Uterus (tissue), 4 donors: ENCODE data around the gene ZNF75A. TPM values are rescaled to one million over a fixed set of nuclear protein-coding genes. Genes with fewer than 3 reads are reported as not detected.

ENCODE experiments used
- DNase-seq, 2 donors: peaks; one replicate each; pipeline ENCODE4 v3.0.0-alpha.2; 2019 to 2020
- H3K27ac ChIP-seq, 2 donors: fragments of 200-600 bp; sonication (generic); 1 replicate in 1 of 2; 2 replicates in 1 of 2; pipeline ENCODE4 v1.5.1; 2016 to 2018
- H3K27me3 ChIP-seq, 2 donors: fragments of 200-600 bp; sonication (generic); one replicate each; pipeline ENCODE4 v1.5.1; 2018 to 2019; ENCODE audit warnings: control low read depth in 1 of 2
- H3K36me3 ChIP-seq, 2 donors: fragments of 200-600 bp; sonication (generic); one replicate each; pipeline ENCODE4 v1.5.1; 2019; ENCODE audit warnings: control low read depth in 1 of 2
- H3K4me1 ChIP-seq, 2 donors: fragments of 200-600 bp; sonication (generic); one replicate each; pipeline ENCODE4 v1.5.1; 2018 to 2019; ENCODE audit warnings: control low read depth in 1 of 2
- H3K4me3 ChIP-seq, 2 donors: fragments of 200-600 bp; sonication (generic); 1 replicate in 1 of 2; 2 replicates in 1 of 2; pipeline ENCODE4 v1.5.1; 2018 to 2019; ENCODE audit warnings: mild to moderate bottlenecking in 1 of 2
- H3K9me3 ChIP-seq, 2 donors: fragments of 200-600 bp; sonication (generic); one replicate each; pipeline ENCODE4 v1.5.1; 2019; ENCODE audit warnings: control low read depth in 1 of 2
- POLR2A ChIP-seq, 2 donors: fragments of 450-650 bp; IDR thresholded peaks; one replicate each; pipeline ENCODE4 v1.6.1; 2016; ENCODE audit warnings: antibody characterized with exemption in 2 of 2, mild to moderate bottlenecking in 1 of 2, moderate library complexity in 1 of 2
- intact Hi-C: fragments of 100-400 bp; cut with DNase I; formaldehyde crosslinking; loops from one replicate; pipeline ENCODE4 v1.15.1; 2023; ENCODE audit warnings: low total_unique reads
- total RNA-seq, 4 donors: library from RNA; depleted of rRNA in 3 of 4; stranded (reverse); fragments of >200 nt in 3 of 4; gene quantifications; one replicate each; pipeline versions ENCODE4 v1.1.0 to v1.2.4, GENCODE V29; 2014 to 2023
- TF ChIP-seq, protein P1 (sequence below), 4 experiments: fragments of 200-600 bp in 2 of 4; fragments of 450-650 bp in 2 of 4; sonication (generic) in 2 of 4; IDR thresholded peaks; one replicate each; pipeline ENCODE4 v1.5.1; 2016 to 2019; ENCODE audit warnings: antibody characterized with exemption in 4 of 4, mild to moderate bottlenecking in 2 of 4, moderate library complexity in 1 of 4
- donor health status: DM: yes; HTN: yes; CAD: no.

The ZNF75A gene
- total RNA-seq: 10 to 100 TPM in 3 of 4 donors, 1 to 10 TPM in 1; 8.8 to 54.5 (median 30.9) TPM

GRCh38 chr16:3305109-3306068 is at the start of gene ZNF75A, which contains the start of gene TIGD7:
Gene ZNF75A (plus strand): TSS chr16:3305497. CDS start chr16:3308429, 2,932 bp downstream.
Gene TIGD7 (minus strand): TSS chr16:3305430. CDS start chr16:3300614, 4,816 bp downstream.
- Histone ChIP-seq H3K36me3 (no peaks in the 10 kb centered on the region), H3K4me3 (peak within 1 kb of the TSS; percentile 59 to 69), H3K9me3 (peaks cover 0 to 68% of the 10 kb centered on the region in 2 donors), H3K27ac (peak within 1 kb of the TSS; percentile 73 to 81), H3K27me3 (no peaks in the 10 kb centered on the region), H3K4me1 (no peaks in the 10 kb centered on the region)
- intact Hi-C loops: no loop called here
- TF ChIP-seq POLR2A (IDR thresholded peaks at IDR 0.05): peak; percentile 49 to 82
- TF ChIP-seq, protein P1, sequence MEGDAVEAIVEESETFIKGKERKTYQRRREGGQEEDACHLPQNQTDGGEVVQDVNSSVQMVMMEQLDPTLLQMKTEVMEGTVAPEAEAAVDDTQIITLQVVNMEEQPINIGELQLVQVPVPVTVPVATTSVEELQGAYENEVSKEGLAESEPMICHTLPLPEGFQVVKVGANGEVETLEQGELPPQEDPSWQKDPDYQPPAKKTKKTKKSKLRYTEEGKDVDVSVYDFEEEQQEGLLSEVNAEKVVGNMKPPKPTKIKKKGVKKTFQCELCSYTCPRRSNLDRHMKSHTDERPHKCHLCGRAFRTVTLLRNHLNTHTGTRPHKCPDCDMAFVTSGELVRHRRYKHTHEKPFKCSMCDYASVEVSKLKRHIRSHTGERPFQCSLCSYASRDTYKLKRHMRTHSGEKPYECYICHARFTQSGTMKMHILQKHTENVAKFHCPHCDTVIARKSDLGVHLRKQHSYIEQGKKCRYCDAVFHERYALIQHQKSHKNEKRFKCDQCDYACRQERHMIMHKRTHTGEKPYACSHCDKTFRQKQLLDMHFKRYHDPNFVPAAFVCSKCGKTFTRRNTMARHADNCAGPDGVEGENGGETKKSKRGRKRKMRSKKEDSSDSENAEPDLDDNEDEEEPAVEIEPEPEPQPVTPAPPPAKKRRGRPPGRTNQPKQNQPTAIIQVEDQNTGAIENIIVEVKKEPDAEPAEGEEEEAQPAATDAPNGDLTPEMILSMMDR (IDR thresholded peaks at IDR 0.05): peak in 1 of 4 experiments; percentile 17
- peak; percentile 71 to 83 for DNase-seq

GRCh38 chr16:3256146-3256865 is 49.0 kb upstream of the ZNF75A start, which contains the start of gene MEFV:
Gene MEFV (minus strand): TSS chr16:3256633. CDS start chr16:3256587, 46 bp downstream.
- DNase-seq: no peak
- Histone ChIP-seq H3K9me3 (no peaks in the 10 kb centered on the region), H3K4me1 (no peaks in the 10 kb centered on the region), H3K27me3 (no peaks in the 10 kb centered on the region), H3K4me3 (no peak within 1 kb of the TSS), H3K36me3 (no peaks in the 10 kb centered on the region), H3K27ac (no peak within 1 kb of the TSS)
- intact Hi-C loops: no loop called here
- TF ChIP-seq, protein P1 (IDR thresholded peaks at IDR 0.05): no peak
- no peak for TF ChIP-seq POLR2A (IDR thresholded peaks at IDR 0.05)

DNA sequence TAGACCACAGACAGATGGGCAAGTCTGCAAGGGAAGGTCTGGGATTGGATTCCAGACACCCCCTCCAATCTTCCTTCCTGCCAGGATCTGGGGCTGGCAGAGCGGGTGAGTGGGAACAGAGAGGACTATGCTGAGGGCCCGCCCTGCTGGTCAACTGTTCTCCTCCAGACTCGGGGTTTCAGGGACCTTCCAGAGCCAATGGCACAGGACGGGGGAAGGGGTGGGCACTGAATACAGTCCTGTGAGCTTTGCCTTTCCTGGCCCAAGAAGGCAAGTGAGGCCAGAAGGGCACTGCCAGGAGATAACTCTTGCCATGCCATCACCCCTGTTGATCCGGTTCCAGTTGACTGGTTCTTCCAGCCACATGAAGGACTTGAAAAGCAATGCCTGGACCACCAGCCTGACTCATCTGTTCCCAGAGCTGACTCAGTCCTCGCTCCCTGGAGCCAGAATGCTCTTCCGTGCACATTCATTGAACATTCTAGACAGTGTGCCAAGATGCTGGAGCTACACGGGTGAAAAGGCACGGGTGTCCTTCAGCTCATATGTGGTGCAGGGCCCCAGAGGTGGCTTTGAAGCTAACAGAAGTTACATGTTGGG is 48.3 kb upstream of the ZNF75A start:
- Histone ChIP-seq H3K4me3 (no peak overlapping the region), H3K9me3 (no peaks in the 10 kb centered on the region), H3K4me1 (no peaks in the 10 kb centered on the region), H3K36me3 (no peaks in the 10 kb centered on the region), H3K27ac (no peak overlapping the region), H3K27me3 (no peaks in the 10 kb centered on the region)
- intact Hi-C loops: no loop called here
- DNase-seq: no peak
- TF ChIP-seq, protein P1 (IDR thresholded peaks at IDR 0.05): no peak
- TF ChIP-seq POLR2A (IDR thresholded peaks at IDR 0.05): no peak

GRCh38 chr16:3259836-3260235 is 45.5 kb upstream of the ZNF75A start:
- Histone ChIP-seq H3K27ac (no peak overlapping the region), H3K4me3 (no peak overlapping the region), H3K4me1 (no peaks in the 10 kb centered on the region), H3K27me3 (no peaks in the 10 kb centered on the region), H3K9me3 (no peaks in the 10 kb centered on the region), H3K36me3 (no peaks in the 10 kb centered on the region)
- no peak for DNase-seq
- TF ChIP-seq POLR2A (IDR thresholded peaks at IDR 0.05): no peak
- TF ChIP-seq, protein P1 (IDR thresholded peaks at IDR 0.05): no peak
- intact Hi-C loops: no loop called here
